OCI-LY3 (cell line): Measurements from ENCODE around the gene FAM13A.

Experiments
- H2AFZ ChIP-seq: fragments of 200-600, 300-600 bp; shearing (Covaris generic); 2 replicates; pipeline ENCODE4 v1.6.0; 2014; ENCODE audit warnings: antibody characterized with exemption, low read depth, low read length
- H3K27ac ChIP-seq: fragments of 200-600, 300-600 bp; sonication (generic); 2 replicates; pipeline ENCODE4 v1.5.1; 2014; ENCODE audit warnings: mild to moderate bottlenecking, low read length, moderate library complexity, mixed read lengths
- H3K27me3 ChIP-seq: fragments of 200-600, 300-600 bp; sonication (generic); 2 replicates; pipeline ENCODE4 v1.6.1; 2014; ENCODE audit warnings: low read depth, low read length, mixed read lengths
- H3K36me3 ChIP-seq: fragments of 200-600, 300-600 bp; sonication (generic); replicated peaks from 2 replicates; pipeline ENCODE3; 2014; ENCODE audit warnings: low read depth, low read length, mixed read lengths
- H3K4me1 ChIP-seq: fragments of 300-600, 200-600 bp; sonication (generic); 2 replicates; pipeline ENCODE4 v1.6.1; 2014; ENCODE audit warnings: low read length, mixed read lengths
- H3K4me2 ChIP-seq: fragments of 200-600, 300-600 bp; sonication (generic); 2 replicates; pipeline ENCODE4 v1.6.1; 2014; ENCODE audit warnings: low read length, mixed read lengths
- H3K4me3 ChIP-seq: fragments of 300-600, 200-600 bp; sonication (generic); 2 replicates; pipeline ENCODE4 v1.5.1; 2014; ENCODE audit warnings: antibody characterized with exemption, mild to moderate bottlenecking, low read length, moderate library complexity
- H3K79me2 ChIP-seq: fragments of 300-600, 200-600 bp; shearing (Covaris generic); 2 replicates; pipeline ENCODE4 v1.6.1; 2014; ENCODE audit warnings: mild to moderate bottlenecking, low read length, mixed read lengths
- H3K9ac ChIP-seq: fragments of 300-600, 200-600 bp; shearing (Covaris generic); 2 replicates; pipeline ENCODE4 v1.6.0; 2014; ENCODE audit warnings: mild to moderate bottlenecking, low read length, moderate library complexity
- H3K9me3 ChIP-seq: fragments of 200-600, 300-600 bp; shearing (Covaris generic); 2 replicates; pipeline ENCODE4 v1.6.1; 2014; ENCODE audit warnings: low read length, mixed read lengths; ENCODE audit not compliant: insufficient read depth
- H4K20me1 ChIP-seq: fragments of 200-600, 300-600 bp; sonication (generic); 2 replicates; pipeline ENCODE4 v1.6.1; 2016; ENCODE audit warnings: low read length, mixed read lengths; ENCODE audit not compliant: insufficient read depth
- EZH2phosphoT487 ChIP-seq: fragments of 200-600 bp; shearing (Covaris generic); IDR thresholded peaks from 2 replicates; pipeline ENCODE4 v1.6.1; 2018; ENCODE audit warnings: antibody characterized with exemption, mixed run types, low read depth
- TF ChIP-seq, protein P1 (sequence below): fragments of 200-600, 300-600 bp; sonication (generic); IDR thresholded peaks from 2 replicates; pipeline ENCODE4 v1.5.1; 2014; ENCODE audit warnings: antibody characterized with exemption, low read length, low read depth

Gene FAM13A

DNA sequence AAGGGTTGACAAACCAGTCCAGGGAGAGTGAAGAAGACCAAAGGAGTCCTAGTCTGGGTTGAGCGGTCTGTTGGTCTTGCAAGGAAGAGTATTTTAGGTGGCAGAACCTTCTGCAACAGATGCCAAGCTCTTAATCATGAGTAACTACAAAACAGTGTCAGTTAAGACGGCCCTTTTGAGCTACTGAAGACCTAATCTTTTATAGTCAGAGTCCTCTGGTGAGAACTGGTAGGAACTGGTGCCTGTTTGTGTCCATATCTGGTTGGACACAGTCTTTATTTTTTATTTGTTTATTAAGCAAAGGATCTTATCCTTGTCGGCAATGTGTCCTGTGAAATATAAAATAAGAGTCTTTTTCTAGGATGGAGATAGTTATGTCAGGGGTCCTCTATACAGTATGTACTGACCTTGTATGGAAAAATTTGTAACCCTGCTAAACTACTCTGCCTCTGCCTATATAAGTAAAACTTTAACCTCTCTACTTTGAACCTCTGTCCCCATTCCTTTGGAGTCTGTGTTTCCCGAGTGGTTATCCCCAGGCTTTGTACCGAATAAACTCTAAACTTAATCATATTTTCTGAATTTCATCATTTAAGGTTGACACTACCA is 47.1 kb downstream of the FAM13A start:
- Histone ChIP-seq H3K27me3 (no peaks in the 10 kb centered on the region), H3K4me2 (peak overlapping the region; percentile 75), H3K4me1 (peaks cover 33% of the 10 kb centered on the region), H3K79me2 (0 out of 2 replicates have a peak, but pooled peaks cover 4% of the 10 kb centered on the region), H3K27ac (peak overlapping the region; percentile 88), H3K9me3 (no peaks in the 10 kb centered on the region), H3K9ac (peak overlapping the region; percentile 31; the same call in 1 of the 2 replicates), H2AFZ (no peak overlapping the region), H3K4me3 (peak overlapping the region; percentile 50; the same call in 1 of the 2 replicates), H3K36me3 (peaks cover 44% of the 10 kb centered on the region), H4K20me1 (no peaks in the 10 kb centered on the region)
- TF ChIP-seq, protein P1, sequence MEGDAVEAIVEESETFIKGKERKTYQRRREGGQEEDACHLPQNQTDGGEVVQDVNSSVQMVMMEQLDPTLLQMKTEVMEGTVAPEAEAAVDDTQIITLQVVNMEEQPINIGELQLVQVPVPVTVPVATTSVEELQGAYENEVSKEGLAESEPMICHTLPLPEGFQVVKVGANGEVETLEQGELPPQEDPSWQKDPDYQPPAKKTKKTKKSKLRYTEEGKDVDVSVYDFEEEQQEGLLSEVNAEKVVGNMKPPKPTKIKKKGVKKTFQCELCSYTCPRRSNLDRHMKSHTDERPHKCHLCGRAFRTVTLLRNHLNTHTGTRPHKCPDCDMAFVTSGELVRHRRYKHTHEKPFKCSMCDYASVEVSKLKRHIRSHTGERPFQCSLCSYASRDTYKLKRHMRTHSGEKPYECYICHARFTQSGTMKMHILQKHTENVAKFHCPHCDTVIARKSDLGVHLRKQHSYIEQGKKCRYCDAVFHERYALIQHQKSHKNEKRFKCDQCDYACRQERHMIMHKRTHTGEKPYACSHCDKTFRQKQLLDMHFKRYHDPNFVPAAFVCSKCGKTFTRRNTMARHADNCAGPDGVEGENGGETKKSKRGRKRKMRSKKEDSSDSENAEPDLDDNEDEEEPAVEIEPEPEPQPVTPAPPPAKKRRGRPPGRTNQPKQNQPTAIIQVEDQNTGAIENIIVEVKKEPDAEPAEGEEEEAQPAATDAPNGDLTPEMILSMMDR = no peak
- no peak for TF ChIP-seq EZH2phosphoT487

DNA sequence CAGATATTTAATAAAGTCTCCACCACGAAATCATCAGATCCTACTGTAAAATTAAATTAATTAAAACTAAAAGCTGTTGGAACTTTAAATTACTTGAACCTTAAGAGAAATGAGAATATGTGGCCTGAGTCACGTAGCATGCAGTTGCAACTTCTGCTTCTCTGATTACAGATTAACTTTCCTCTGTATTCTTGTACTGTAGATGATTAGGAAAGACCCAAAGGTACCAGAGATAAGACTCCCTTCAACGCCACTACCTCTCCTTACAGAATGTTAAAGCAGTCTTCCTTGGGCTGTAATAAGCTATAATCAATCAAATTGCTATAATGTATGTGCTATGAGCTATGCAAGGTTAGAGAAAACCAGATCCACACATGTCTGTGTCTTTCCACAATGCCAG is 47.9 kb downstream of the FAM13A start:
- Histone ChIP-seq H3K36me3 (peaks cover 44% of the 10 kb centered on the region), H2AFZ (peak overlapping the region; percentile 51), H3K27ac (peak overlapping the region; percentile 88)

DNA sequence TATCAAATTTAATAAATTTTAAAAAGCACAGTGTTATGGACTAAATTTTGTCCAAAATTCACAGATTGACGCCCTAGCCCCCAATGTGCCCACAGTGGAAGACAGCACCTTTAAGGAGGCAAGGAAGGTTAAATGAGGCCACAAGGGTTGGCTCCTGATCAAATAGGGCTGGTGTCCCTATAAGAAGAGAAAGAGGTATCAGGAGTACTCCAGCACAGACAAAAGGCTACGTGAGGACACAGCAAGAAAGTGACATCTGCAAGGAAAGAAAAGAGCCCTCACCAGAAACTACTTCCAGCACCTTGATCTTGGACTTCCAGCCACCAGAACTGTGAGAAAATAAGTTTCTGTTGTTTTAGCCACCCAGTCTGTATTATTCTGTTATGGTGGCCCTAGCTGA is 48.8 kb downstream of the FAM13A start:
- H4K20me1 ChIP-seq = no peaks in the 10 kb centered on the region
- H3K27ac ChIP-seq = no peak overlapping the region
- no peak overlapping the region for H3K4me3 ChIP-seq
- H3K4me1 ChIP-seq = peaks cover 33% of the 10 kb centered on the region
- no peaks in the 10 kb centered on the region for H3K9me3 ChIP-seq
- no peaks in the 10 kb centered on the region for H3K27me3 ChIP-seq
- H3K79me2 ChIP-seq = 0 out of 2 replicates have a peak, but pooled peaks cover 4% of the 10 kb centered on the region
- H3K9ac ChIP-seq = no peak overlapping the region
- peak overlapping the region; percentile 75 for H3K4me2 ChIP-seq
- TF ChIP-seq EZH2phosphoT487 = no peak
- TF ChIP-seq, protein P1 = no peak
- H2AFZ ChIP-seq = peak overlapping the region; percentile 51; the same call in 1 of the 2 replicates
- H3K36me3 ChIP-seq = peaks cover 44% of the 10 kb centered on the region

More for the DNA sequence above, 47.9 kb downstream of the FAM13A start:
- TF ChIP-seq, protein P1 = no peak
- no peak for TF ChIP-seq EZH2phosphoT487
- peak overlapping the region; percentile 50 for H3K4me3 ChIP-seq
- H4K20me1 ChIP-seq = no peaks in the 10 kb centered on the region
- peak overlapping the region; percentile 75 for H3K4me2 ChIP-seq
- no peaks in the 10 kb centered on the region for H3K27me3 ChIP-seq
- H3K79me2 ChIP-seq = 0 out of 2 replicates have a peak, but pooled peaks cover 4% of the 10 kb centered on the region
- H3K4me1 ChIP-seq = peaks cover 33% of the 10 kb centered on the region
- H3K9me3 ChIP-seq = no peaks in the 10 kb centered on the region
- peak overlapping the region; percentile 31 for H3K9ac ChIP-seq

DNA sequence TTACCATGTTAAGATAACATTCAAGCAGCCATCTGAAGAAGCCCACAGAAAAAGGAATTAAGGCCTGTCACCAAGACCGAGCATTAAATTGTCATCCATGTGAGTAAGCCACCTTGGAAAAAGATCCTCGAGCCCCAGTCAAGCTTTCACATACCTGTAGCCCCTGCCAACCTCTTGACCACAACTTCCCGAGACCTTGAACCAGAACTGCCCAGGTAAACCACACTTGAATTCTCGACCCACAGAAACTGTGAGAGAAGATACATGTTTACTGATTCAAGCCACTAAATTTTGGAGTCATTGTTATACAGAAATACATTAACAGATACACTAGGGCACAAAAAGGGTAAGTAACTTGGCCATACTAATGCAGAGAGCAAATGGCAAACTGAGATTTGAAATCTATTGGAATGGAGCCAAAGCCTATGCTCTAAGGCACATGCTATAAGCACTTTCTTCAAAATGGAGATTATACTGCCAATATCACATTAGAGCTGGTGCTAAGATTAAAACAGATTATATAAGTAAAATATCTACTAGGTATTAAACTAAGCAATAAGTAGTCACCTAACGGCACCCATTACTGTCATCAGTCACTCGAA is 49.5 kb downstream of the FAM13A start:
- Histone ChIP-seq H3K4me3 (no peak overlapping the region), H3K4me2 (no peak overlapping the region), H3K79me2 (0 out of 2 replicates have a peak, but pooled peaks cover 4% of the 10 kb centered on the region), H3K4me1 (peaks cover 33% of the 10 kb centered on the region), H3K9me3 (no peaks in the 10 kb centered on the region), H3K36me3 (peaks cover 44% of the 10 kb centered on the region), H3K27ac (no peak overlapping the region), H3K27me3 (no peaks in the 10 kb centered on the region), H3K9ac (no peak overlapping the region), H2AFZ (no peak overlapping the region), H4K20me1 (no peaks in the 10 kb centered on the region)
- TF ChIP-seq, protein P1 = no peak
- TF ChIP-seq EZH2phosphoT487 = no peak
